GM21576 (cell line): Measurements from ENCODE around the gene STARD13.

Experiments
- ATAC-seq: cut with Tn5 transposase; IDR thresholded peaks from one replicate; pipeline ENCODE4 v1.9.1; 2021; ENCODE audit warnings: mild to moderate bottlenecking, moderate library complexity; ENCODE audit not compliant: unreplicated experiment

The STARD13 gene

DNA sequence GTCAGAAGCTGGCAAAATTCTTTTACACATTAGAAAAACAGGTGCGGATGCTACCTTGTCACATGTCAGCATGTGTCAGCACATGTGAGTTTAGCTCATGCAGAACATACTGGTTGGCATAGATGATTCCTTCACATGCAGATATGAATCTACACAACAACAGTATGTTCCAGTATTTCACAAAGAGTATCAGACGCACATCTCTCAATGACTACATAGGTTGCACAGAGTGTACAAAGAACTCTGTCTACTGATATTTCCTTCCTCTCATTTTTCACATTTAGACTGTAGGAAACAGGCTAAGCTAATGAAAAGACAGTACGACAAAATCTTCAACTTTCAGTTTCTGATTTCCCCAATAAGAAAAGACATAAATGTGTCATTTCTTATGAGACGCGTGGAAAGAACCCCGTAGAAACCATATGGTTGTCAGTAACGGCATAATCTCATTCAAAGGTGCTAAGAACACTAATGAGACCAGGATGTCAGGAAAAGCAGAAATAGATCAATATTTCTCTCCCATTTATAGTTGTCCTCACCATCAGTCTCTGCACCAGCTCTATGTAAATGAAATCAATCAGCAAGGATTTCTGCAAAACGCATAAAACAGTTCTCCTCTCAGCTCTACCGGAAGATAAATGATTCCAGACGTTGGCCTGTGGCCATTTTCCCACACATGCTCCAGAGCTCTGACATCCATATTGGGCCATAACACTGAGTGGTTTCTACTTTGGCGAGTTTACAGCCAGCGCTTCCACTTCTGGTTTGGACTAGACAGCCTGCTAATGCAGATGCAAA lies 81.2 kb downstream of the STARD13 start:
- no peak for ATAC-seq

DNA sequence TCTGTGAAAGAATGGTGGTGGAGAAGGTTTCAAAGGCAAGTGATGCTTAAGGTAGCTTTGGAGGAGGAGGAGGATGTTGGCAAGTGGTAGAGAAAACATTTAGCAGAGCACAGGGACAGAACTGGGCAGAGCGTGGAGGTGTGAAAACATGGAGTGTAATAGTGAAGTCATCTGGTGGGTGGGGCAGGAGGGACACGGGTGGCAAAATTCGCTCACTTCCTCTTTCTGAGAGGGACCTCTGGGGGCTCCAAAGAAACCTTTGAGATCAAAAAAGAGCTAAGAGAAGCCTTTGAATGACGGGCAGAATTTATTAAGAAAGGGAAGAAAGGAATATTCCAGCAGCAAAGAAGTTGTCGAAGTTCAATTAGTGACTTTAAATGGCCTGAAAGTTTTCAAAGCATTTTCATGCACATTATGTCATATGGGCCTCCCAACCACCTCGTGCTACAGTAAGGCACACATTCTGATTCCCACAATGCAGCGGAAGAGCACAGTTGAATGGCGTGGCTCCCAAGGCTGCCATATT lies 82.8 kb downstream of the STARD13 start:
- no peak for ATAC-seq

DNA sequence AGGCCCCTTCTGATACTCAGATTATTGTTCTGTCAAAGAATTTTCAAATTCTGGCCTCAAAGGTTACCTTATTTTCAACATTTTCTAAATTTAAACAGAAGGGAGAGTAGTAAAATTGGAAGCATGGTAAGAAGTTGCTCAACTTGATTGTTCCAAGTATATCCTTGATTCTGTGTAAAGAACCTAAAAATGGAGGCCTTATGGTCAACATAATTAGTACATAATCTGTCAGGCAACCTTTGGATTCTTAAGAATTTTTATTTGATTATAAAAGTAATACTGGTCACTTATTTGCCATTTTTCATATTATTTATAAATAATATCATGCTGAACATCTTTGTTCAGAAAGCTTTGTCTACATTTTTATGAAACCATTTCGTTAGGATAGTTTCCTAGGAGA lies 83.9 kb downstream of the STARD13 start:
- ATAC-seq: no peak

DNA sequence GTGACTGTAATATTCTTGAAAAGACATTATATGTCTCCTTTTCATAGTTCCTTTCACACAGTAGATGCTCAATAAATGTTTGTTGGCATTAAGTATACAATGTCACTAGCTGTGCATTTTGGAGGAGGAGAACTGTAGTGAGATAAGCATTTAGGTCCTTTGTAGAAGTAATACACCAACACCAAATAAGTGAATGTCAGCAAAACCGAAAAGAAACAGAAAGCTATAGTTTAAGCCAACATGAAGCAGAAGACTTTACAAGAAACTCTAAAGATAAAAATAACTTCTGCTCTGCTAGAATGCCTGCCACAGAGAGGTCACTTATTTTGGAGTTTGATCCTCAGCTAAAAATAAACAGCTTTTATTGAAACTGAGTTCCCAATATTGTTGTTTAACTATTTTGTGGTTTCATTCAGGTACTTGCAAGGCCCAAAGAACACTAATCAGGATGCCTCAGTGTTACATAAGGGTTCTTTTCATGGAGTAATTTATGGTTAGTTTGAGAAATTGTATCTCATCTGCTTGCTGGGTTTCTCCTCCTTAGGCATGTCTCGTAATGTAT lies 86.2 kb downstream of the STARD13 start:
- no peak for ATAC-seq

- ATAC-seq: no peak
Observed at GRCh38 chr13:33197541-33197971, 88.0 kb downstream of the STARD13 start.

DNA sequence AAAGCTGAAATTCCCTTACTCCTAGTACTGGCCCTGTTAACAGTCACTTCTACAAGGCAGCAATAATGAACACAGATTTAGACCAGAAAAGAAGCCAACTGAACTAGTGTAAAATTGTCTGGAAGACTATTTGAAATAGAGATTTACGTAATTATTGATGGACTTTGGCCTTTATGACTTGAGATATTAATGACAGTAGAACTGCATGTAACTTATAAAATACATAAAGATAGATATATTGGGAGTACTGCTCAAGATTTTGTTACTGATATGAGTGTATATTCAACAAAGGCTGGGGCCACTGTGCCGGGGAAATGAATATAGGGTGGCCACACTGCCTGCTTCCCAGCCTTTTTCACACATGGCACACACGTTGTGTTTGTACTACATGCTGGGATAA lies 88.8 kb downstream of the STARD13 start:
- no peak for ATAC-seq

DNA sequence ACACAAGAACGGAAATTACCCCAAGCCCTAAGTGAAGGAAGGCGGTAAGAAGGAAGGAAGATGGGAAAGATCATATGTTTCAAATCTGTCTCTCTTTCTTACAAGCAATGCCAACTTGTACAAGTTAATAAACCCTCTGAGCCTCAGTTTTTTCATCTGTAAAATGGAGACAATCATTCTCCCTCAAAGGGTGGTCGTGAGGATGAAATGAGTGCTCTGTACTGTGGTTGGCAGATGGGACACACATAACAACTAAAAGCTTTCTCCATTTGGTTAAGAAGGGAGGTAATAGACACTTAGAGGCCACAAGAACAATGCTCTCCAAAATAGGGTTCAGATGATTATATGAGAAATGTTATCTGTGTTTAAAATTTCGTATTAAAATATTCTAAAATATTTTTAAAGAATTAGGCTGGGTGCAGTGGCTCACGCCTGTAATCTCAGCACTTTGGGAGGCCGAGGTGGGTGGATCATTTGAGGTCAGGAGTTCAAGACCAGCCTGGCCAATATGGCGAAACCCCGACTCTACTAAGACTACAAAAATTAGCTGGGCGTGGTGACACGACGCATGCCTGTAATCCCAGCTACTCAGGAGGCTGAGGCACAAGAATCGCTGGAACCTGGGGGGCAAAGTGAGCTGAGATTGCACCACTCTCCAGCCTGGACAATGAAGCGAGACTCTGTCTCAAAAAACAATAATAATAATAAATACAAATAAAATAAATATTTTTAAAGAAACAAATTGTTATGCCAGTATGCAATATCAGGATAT lies 89.7 kb downstream of the STARD13 start:
- ATAC-seq: no peak

GRCh38 chr13:33194820-33195692 lies 90.5 kb downstream of the STARD13 start:
- ATAC-seq: peak; percentile 84

DNA sequence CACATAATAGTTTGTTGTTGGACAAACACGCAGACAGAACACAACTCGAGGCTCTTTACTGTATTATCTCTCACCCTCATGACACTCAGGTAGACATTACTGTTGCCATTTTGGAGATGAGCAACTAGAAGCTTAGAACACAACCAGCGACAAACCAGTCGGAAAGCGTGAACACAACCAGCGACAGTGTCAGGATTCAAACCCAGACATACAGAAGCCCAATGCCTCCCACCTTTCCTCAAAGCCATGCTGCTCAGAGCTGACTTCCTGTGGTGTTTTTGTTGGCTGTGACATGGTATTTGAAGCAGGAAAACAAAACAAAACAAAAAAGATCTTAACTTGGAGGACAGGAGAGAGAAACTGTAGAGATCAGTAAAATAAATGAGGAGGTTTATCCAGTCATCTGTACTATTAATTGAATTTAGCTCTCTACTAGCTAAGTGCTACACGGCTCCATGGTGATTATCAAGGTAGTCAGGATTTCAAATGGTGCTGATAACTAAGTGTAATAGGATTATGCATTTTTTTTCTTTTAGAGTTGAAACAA lies 92.1 kb downstream of the STARD13 start:
- no peak for ATAC-seq

DNA sequence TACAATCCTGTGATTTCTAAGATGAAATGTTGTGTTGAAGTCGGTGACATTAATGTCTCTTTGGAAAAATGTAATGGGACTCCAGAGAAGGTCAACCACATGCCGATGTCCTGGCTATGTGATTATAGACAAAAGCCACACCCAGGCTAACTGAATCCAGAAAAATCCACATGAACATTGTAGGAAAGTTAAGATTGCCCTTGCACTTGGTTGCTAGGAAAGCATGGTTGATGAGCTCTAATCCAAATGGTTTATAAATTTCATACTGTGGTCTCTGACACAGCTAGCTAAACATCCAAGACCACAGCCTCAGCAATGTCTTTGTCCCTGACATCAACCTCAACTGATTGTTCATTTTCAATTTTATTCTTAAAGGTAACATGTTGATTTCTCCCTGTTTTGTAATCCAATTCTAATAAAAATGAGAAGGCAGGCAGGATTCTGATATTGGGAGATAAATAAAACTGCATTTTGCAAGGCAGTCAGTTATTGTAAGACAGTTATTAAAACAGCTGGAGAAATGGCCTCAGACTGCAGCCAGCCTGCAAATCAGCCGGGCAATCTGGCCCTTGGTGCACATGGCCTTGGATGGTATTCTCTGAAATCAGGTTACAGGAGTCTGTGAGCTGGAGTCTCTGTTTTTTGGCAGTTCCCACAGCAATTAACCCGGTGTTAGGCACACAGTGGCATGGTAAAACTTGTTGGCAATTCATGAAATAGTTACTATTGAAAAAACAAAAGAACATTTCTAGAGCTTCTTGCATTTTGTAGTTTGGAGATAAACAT lies 93.9 kb downstream of the STARD13 start:
- no peak for ATAC-seq

DNA sequence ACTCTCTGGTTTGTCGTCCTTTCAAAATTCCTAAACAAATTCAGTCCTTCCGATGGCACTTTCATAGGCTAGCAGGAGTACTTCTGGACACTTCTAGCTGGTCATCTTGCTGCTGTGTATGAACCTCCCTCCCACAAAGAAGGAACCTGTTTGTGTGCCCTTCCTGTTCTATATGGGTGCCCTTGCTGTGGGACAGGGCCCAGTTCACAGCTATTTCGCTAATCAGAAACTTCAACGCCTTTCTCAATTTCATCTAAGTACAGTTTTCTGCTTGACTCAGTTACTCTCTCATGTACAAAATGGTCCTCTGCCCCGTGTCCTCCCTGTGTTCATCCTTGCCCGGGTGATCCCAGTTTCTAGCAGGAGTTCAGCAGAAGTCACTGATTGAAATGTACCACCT lies 96.1 kb downstream of the STARD13 start:
- ATAC-seq: no peak

- peak; percentile 66 for ATAC-seq
Observed at GRCh38 chr13:33188093-33188882, 97.3 kb downstream of the STARD13 start.

DNA sequence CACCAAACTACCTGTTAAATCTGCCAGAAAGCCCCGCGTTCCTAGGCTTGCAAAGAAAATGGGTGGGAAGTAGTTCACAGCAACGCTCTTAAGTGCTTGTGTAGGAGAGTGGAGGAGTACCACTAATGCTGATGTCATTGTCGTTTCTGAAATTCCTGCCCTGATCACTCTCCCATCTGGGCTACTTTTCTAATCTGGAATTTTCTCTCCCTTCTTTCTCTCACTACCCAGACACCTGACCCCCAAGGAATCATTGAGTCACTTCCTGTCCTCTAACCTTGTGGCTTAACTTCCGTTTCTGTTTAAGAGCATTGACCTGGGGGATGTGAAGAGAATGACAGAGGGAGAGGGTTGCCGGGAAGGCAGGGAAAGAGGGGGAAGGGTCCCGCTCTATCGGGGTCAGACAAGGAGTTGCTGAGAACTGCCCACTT lies 98.7 kb downstream of the STARD13 start:
- no peak for ATAC-seq

DNA sequence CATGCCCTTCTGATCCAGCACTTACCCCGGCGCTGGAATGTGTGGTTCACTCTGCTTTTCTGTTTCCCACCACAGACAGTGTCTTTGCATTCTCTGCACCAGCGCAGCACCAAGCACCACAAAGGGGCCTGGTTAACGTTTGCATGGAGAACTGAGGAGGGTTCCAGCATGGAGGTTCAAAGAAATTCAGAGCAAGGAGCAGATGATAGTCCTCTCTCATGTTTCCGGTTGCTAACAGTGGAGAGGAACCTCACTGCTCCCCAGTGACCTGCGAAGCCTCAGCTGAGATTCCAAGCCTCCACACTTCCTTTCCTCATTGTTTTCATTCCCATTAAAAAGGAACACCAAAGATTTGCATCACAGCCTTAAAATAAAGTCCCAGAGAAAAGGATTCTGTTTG lies 99.7 kb downstream of the STARD13 start:
- ATAC-seq: no peak

GRCh38 chr13:33184530-33184929 lies 101.0 kb downstream of the STARD13 start:
- no peak for ATAC-seq

- no peak for ATAC-seq
Observed at GRCh38 chr13:33184112-33184490, 101.5 kb downstream of the STARD13 start.

DNA sequence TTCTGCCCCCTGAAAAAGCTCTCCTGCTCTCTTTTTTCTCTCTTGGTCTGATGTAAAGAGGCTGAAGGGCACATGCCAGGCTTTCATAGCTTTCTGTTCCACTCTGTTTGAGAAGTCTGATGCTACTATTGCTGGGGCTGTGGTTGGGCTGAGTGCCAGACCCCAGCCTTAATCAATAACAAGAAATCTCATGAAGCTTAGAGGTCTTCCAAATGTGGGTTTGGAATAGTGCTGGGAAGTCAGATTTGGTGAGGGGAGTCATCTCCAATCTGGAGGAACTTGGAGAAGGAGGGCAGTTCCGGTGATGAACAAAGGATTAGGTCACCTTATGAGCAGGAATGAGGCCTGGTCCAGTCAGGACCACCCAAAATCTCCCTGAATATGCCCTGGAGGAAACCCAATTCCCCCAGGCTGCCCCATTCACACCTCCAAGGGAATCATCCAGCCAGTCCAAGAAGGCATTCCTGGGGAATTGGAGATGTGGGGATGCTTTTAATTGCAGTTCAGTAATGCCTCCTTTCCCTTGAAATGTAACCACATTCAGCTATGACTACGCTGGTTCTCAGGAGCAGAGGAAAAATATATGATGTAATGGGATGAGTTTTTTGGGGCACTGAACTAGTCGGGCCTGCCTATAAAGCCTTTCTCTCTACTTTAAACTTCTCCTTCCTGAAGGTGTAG lies 102.0 kb downstream of the STARD13 start:
- ATAC-seq: no peak

GRCh38 chr13:33182729-33183128 lies 102.8 kb downstream of the STARD13 start:
- ATAC-seq: no peak
